ENCODE results near the gene C11orf52. TPM values are rescaled to one million over a fixed set of nuclear protein-coding genes. Genes with fewer than 3 reads are reported as not detected.

The C11orf52 gene, protein sequence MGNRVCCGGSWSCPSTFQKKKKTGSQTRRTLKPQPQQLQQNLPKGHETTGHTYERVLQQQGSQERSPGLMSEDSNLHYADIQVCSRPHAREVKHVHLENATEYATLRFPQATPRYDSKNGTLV
- total RNA-seq = 10 to 100 TPM in 1 of 3 donors, 1 to 10 TPM in 2; 3.2 to 12.8 (median 7.7) TPM
- long read RNA-seq, donor 1, partial matches to known transcripts = 0 of 2 reads
- long read RNA-seq, donor 1, other reads (novel, unspliced or antisense) = 0 of 2 reads
- long read RNA-seq, donor 2, partial matches to known transcripts = 0 of 3 reads
- long read RNA-seq, donor 2, other reads (novel, unspliced or antisense) = 0 of 3 reads

DNA sequence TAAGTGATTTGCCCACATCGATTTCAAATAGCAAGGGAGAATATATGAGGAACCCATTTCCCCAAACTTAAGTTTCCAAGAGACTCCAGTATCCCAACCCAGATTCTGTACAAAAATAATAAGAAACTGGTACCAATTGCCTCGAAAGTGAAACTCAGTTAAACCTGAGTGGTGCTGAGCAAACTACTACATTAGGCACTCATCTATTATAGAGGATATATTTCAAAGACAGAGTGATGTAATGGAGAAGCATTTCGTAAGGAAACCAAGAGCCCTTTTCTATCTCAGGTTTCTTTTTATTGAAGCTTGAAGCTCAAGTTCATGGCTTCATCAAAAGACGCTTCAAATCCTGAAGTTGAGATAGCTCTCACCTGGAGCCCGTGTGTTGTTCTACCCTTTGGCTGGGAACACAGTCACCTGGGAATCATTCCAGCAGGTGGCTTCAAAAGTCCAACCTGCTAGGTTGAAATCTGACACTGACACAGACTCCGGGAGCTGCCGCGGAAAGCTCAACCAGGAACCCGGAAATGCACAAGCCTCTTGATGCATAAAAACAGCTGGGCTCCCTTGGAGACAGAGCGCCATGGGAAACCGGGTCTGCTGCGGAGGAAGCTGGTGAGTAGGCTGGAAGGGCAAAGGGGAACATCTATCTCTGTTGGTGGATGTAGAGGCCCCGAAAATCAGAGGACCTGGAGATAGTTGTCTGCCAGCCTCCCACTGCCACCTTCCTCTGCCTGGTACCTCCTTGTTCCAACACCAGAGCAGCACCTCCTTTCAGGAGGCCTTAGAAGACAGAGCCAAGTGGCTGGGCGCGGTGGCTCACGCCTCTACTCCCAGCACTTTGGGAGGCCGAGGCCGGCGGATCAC is at the start of gene C11orf52:
TSS of gene C11orf52 (plus strand) at position 524 of the 867 bp plus-strand sequence. CDS start at position 584, 60 bp downstream.
- Histone ChIP-seq H3K9me3 (no peaks in the 10 kb centered on the region), H3K4me1 (ENCODE audit: low read depth) (peaks cover 6% of the 10 kb centered on the region), H3K36me3 (ENCODE audit: low read depth) (no peaks in the 10 kb centered on the region), H3K4me3 (no peak within 1 kb of the TSS)
- TF ChIP-seq, protein P1, sequence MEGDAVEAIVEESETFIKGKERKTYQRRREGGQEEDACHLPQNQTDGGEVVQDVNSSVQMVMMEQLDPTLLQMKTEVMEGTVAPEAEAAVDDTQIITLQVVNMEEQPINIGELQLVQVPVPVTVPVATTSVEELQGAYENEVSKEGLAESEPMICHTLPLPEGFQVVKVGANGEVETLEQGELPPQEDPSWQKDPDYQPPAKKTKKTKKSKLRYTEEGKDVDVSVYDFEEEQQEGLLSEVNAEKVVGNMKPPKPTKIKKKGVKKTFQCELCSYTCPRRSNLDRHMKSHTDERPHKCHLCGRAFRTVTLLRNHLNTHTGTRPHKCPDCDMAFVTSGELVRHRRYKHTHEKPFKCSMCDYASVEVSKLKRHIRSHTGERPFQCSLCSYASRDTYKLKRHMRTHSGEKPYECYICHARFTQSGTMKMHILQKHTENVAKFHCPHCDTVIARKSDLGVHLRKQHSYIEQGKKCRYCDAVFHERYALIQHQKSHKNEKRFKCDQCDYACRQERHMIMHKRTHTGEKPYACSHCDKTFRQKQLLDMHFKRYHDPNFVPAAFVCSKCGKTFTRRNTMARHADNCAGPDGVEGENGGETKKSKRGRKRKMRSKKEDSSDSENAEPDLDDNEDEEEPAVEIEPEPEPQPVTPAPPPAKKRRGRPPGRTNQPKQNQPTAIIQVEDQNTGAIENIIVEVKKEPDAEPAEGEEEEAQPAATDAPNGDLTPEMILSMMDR (IDR thresholded peaks at IDR 0.05) = no peak
- DNase-seq (peak; percentile 78 to 84 (median 82)), ATAC-seq (peak; percentile 96)
- intact Hi-C loops (cut with DNase I, micrococcal nuclease) = no loop called here

DNA sequence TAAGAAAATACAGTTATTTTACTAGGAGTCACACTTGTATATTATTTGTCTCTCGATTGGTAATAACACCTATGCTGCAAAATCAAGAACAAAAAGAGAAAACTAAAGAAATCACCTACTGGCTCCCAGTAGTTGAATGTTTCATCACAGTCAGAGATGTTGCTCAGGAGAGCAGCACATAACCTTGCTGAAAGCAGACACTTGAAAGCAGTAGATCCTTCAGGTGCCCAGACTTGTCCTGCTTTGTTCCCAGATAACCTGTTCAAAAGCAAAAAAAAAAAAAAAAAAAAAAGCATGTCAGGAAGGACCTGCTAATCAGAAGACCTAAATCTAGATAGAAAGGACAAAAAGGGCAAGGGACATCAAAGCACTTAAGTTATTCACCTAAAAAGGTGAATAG is 48.6 kb upstream of the C11orf52 start:
- ATAC-seq (no peak), DNase-seq (no peak)
- Histone ChIP-seq H3K4me3 (no peak overlapping the region), H3K4me1 (ENCODE audit: low read depth) (peaks cover 11% of the 10 kb centered on the region), H3K9me3 (no peaks in the 10 kb centered on the region), H3K36me3 (ENCODE audit: low read depth) (no peaks in the 10 kb centered on the region)
- TF ChIP-seq, protein P1 (IDR thresholded peaks at IDR 0.05) = no peak
- intact Hi-C loops (cut with DNase I, micrococcal nuclease) = no loop called here

DNA sequence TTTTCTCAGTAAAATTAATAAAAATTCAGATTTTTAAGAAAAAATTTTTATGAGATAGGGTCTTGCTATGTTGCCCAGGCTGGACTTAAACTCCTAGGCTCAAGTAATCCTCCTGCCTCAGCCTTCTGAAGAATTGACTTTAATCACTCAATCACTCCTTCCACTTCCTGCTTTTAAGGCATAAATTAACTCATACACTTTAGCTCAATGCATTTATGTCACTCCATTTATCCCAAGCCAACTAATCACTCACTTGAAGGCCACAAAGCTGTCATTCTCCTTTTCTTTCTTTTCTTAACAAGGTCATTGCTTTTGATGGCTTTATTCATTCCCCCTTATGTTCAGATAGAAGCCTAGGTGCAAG is 48.2 kb upstream of the C11orf52 start:
- peak; percentile 16 for ATAC-seq
- no peaks in the 10 kb centered on the region for H3K9me3 ChIP-seq

DNA sequence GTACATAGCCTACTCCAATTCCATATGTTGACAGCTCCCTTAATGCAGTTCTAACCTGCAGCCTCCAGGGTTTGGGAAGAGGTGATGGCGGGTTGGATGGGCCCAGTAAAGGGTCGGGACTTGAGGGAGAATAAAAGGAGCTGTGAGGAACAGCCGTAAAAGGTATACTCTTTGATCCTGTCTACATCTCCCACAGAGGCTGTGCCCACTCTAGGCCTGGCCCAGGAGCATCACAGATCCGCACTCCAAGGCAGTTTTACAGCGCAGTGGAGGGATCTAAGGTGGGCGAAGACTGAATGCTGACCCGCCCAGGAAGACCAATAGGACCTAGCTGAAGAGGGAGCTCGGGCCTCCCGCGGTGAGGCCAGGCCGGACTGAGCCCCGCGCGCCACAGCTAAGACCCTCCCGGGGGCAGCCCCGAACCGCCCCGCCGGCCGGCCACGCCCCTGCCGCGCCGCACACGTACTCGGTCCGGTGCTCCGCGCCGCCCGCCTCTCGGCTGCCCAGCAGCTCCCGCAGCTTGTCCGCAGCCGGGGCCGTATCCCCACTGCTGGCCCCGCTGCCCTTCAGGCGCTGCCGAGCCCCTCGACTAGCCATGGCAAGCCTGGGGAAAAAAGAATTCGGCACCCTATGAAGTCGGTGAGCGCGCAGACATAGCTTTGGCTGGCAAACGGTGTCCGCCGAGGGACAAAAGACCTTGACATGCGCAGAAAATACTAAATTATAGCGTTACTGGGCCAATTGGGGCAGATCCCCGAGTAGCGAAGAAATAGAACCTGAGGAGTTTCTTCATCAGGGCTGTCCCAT is 47.6 kb upstream of the C11orf52 start, which contains the start of gene ALG9:
TSS of gene ALG9 (minus strand) at position 696 of the 807 bp plus-strand sequence. CDS start at position 597, 99 bp downstream.
- H3K4me3 ChIP-seq = peak within 1 kb of the TSS; percentile 88
- ATAC-seq (peak; percentile 92), DNase-seq (peak; percentile 83 to 92 (median 90))
- H3K9me3 ChIP-seq = no peaks in the 10 kb centered on the region
- H3K4me1 ChIP-seq (ENCODE audit: low read depth) = peaks cover 11% of the 10 kb centered on the region
- no peaks in the 10 kb centered on the region for H3K36me3 ChIP-seq (ENCODE audit: low read depth)
- intact Hi-C loops (cut with DNase I, micrococcal nuclease) = no loop called here
- TF ChIP-seq, protein P1 (IDR thresholded peaks at IDR 0.05) = no peak

More for the DNA sequence above, 48.2 kb upstream of the C11orf52 start:
- TF ChIP-seq, protein P1 (IDR thresholded peaks at IDR 0.05) = no peak
- intact Hi-C loops (cut with DNase I, micrococcal nuclease) = no loop called here
- Histone ChIP-seq H3K36me3 (ENCODE audit: low read depth) (no peaks in the 10 kb centered on the region), H3K4me3 (no peak overlapping the region), H3K4me1 (ENCODE audit: low read depth) (peaks cover 11% of the 10 kb centered on the region)
- DNase-seq = no peak

DNA sequence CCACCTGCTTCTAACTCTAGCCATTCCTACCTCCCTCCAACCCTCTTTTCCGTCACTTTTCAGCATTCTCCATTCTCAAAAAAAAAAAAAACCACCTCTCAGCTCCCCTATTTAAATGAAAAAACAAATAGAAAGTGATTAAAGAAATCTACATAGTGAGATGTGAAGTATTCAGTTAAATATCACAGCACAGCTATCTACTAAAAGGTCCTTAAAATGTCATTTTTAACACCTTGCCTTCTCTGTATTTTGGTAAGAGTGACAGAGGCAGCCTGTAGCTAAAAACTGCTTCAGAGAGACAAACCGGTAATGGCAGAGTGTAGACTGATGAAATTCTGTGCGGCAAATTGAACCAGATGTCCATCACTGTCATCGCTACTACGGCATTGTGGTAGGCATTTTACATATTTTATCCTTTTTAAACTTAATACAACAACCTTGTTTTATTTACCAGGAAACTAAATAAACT is 47.0 kb upstream of the C11orf52 start:
- intact Hi-C loops (cut with DNase I, micrococcal nuclease) = no loop called here
- H3K4me3 ChIP-seq = peak overlapping the region; percentile 88
- H3K9me3 ChIP-seq = no peaks in the 10 kb centered on the region
- no peaks in the 10 kb centered on the region for H3K36me3 ChIP-seq (ENCODE audit: low read depth)
- H3K4me1 ChIP-seq (ENCODE audit: low read depth) = peaks cover 11% of the 10 kb centered on the region
- DNase-seq = no peak
- TF ChIP-seq, protein P1 (IDR thresholded peaks at IDR 0.05) = no peak
- no peak for ATAC-seq

Data from mucosa of descending colon (tissue), 3 donors.